Measurements from ENCODE around the gene LGALS12.

DNA sequence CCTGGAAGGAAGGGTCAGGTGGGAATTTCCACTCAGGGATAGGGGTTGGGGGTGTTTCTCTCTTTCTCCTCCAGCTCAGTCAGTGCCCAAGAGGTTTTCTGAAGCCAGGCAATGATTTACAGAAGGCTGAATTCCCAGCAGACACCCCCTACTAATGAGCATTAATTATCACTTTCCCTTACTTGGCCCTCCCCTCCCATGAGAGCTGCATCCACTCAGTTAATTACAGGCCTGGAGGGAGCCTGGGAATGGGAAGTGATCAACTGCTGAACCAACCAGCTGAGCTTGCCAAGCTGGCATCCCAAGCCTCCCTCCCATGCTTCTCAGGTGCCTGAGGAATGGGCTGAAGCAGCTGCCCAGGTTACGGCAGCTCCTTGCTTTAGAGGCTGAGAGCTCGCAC, 992 bp downstream of the LGALS12 start:
- TF ChIP-seq POLR2A (IDR thresholded peaks at IDR 0.05; ENCODE audit: low read length) (no peak), GATA1 (IDR thresholded peaks at IDR 0.05; ENCODE audit: low read depth, low read length) (no peak)

All from erythroblast (primary cell).